Caco-2 (cell line): ENCODE results near the gene EGFL6. TPM values are rescaled to one million over a fixed set of nuclear protein-coding genes. Genes with fewer than 3 reads are reported as not detected.

Experiments used
- Bru-seq: library from RNA; stranded (reverse); fragments of 400-500 nt; gene quantifications from one replicate; lab custom pipeline; 2021; lab: Mats Ljungman, UMichigan
- BruChase-seq, 2 experiments: library from RNA; stranded (reverse); fragments of 400-500 nt; gene quantifications; one replicate each; lab custom pipeline; 2021; lab: Mats Ljungman, UMichigan
- BruUV-seq: library from RNA; stranded (reverse); fragments of 400-500 nt; replicated peaks from 2 replicates; lab custom pipeline; 2021; lab: Mats Ljungman, UMichigan
- CTCF ChIA-PET: fragments of 300-600 bp; sonication (Branson Sonifier 250); formaldehyde crosslinking; loops from one replicate; lab custom pipeline; 2022; ENCODE audit warnings: antibody characterized with exemption; lab: Charles Lee
- POLR2A ChIA-PET: fragments of 300-600 bp; sonication (Branson Sonifier 250); formaldehyde crosslinking; loops from one replicate; lab custom pipeline; 2022; ENCODE audit warnings: antibody characterized with exemption; lab: Charles Lee
- DNase-seq, 2 experiments: peaks; one replicate each; pipeline versions ENCODE4 v3.0.0 to v3.0.0-alpha.2; 2020 to 2022
- H3K27me3 ChIP-seq: replicated peaks from 2 replicates; pipeline ENCODE4 v1.6.0; 2011; ENCODE audit warnings: low read length; ENCODE audit not compliant: control insufficient read depth, insufficient read depth
- H3K36me3 ChIP-seq: 2 replicates; pipeline ENCODE4 v1.5.1; 2011; ENCODE audit warnings: low read length; ENCODE audit not compliant: control insufficient read depth, insufficient read depth
- H3K4me1 ChIP-seq: fragments of 250-450 bp; sonication (Bioruptor Pico); 2 replicates; pipeline ENCODE4 v1.5.1; 2020; ENCODE audit warnings: mild to moderate bottlenecking
- H3K4me3 ChIP-seq: 2 replicates; pipeline ENCODE4 v1.5.1; 2011; ENCODE audit warnings: low read depth, mild to moderate bottlenecking, control low read depth, low read length
- H3K9me3 ChIP-seq: fragments of 250-450 bp; sonication (Bioruptor Pico); 2 replicates; pipeline ENCODE4 v1.5.1; 2020; ENCODE audit warnings: mild to moderate bottlenecking, moderate library complexity
- H3K27ac Mint-ChIP-seq: one replicate; pipeline ENCODE4 v1.8.0; 2022; ENCODE audit warnings: mixed read lengths; ENCODE audit not compliant: unreplicated experiment
- H3K27me3 Mint-ChIP-seq: one replicate; pipeline ENCODE4 v1.8.0; 2022; ENCODE audit warnings: mixed read lengths; ENCODE audit not compliant: insufficient read depth, unreplicated experiment
- H3K36me3 Mint-ChIP-seq: one replicate; pipeline ENCODE4 v1.8.0; 2022; ENCODE audit warnings: mild to moderate bottlenecking, mixed read lengths; ENCODE audit not compliant: insufficient read depth, unreplicated experiment
- H3K4me1 Mint-ChIP-seq: one replicate; pipeline ENCODE4 v1.8.0; 2022; ENCODE audit warnings: low read depth, mixed read lengths; ENCODE audit not compliant: unreplicated experiment
- H3K4me3 Mint-ChIP-seq: one replicate; pipeline ENCODE4 v1.8.0; 2022; ENCODE audit warnings: mild to moderate bottlenecking, moderate library complexity, mixed read lengths; ENCODE audit not compliant: unreplicated experiment
- H3K9me3 Mint-ChIP-seq: one replicate; pipeline ENCODE4 v1.8.0; 2022; ENCODE audit warnings: mixed read lengths; ENCODE audit not compliant: unreplicated experiment
- CTCF ChIP-seq, 2 experiments: fragments of 200-600 bp in 1 of 2; IDR thresholded peaks; 1 replicate in 1 of 2; 2 replicates in 1 of 2; pipeline versions ENCODE4 v1.5.1 to v1.8.0; 2011 to 2022; ENCODE audit warnings: antibody characterized with exemption in 1 of 2, control low read depth in 1 of 2, inconsistent platforms in 1 of 2, low read depth in 1 of 2, low read length in 1 of 2, mild to moderate bottlenecking in 1 of 2, moderate library complexity in 1 of 2; ENCODE audit not compliant: insufficient read depth in 1 of 2, severe bottlenecking in 1 of 2, unreplicated experiment in 1 of 2
- intact Hi-C: fragments of 100-400 bp; cut with micrococcal nuclease; formaldehyde crosslinking; loops from one replicate; pipeline ENCODE4 v1.10.0; 2022; ENCODE audit not compliant: unreplicated experiment
- long read RNA-seq: library from polyadenylated mRNA; stranded (forward); transcript quantifications from one replicate; pipeline ENCODE4 v2.0.0, GENCODE V29; 2022
- total RNA-seq: library from RNA; stranded (reverse); gene quantifications from 2 replicates; pipeline ENCODE4 v1.2.3, GENCODE V29; 2022

The EGFL6 gene
- total RNA-seq (0.16 and 0.26 TPM in 2 replicates), Bru-seq, nascent RNA (percentile 8 among the genes with signal in this experiment), BruChase-seq, experiment 1, labeled RNA remaining after a 2-hour chase (percentile 6 among the genes with signal in this experiment), BruChase-seq, experiment 2, labeled RNA remaining after a 6-hour chase (percentile 9 among the genes with signal in this experiment)
- long read RNA-seq = 0 reads

GRCh38 chrX:13569479-13570260, at the start of gene EGFL6:
TSS of gene EGFL6 (plus strand) at chrX:13569601. CDS start at chrX:13569862, 261 bp downstream.
- H3K27ac Mint-ChIP-seq = no peak within 1 kb of the TSS
- Histone ChIP-seq H3K4me3 (no peak within 1 kb of the TSS), H3K4me1 (no peaks in the 10 kb centered on the region), H3K36me3 (no peaks in the 10 kb centered on the region), H3K9me3 (no peaks in the 10 kb centered on the region), H3K27me3 (no peaks in the 10 kb centered on the region)
- no peaks in the 10 kb centered on the region for H3K4me1 Mint-ChIP-seq
- H3K27me3 Mint-ChIP-seq = peaks cover 3% of the 10 kb centered on the region
- no peaks in the 10 kb centered on the region for H3K36me3 Mint-ChIP-seq
- H3K4me3 Mint-ChIP-seq = no peak within 1 kb of the TSS
- intact Hi-C loops = no loop called here
- DNase-seq = no peak
- ChIA-PET CTCF (interaction anchor here (0.6 kb wide), 1 partner anchor 143 kb away, joined by 3 read pairs; no protein-coding TSS in a partner anchor), POLR2A (no interaction called here)
- BruUV-seq = no TSS peak
- TF ChIP-seq CTCF (IDR thresholded peaks at IDR 0.05; ENCODE audit: insufficient read depth in 1 of 2, low read depth in 1 of 2, low read length in 1 of 2, severe bottlenecking in 1 of 2, unreplicated experiment in 1 of 2) = no peak
- H3K9me3 Mint-ChIP-seq = no peaks in the 10 kb centered on the region

- Mint-ChIP-seq H3K27me3 (no peaks in the 10 kb centered on the region), H3K27ac (no peak overlapping the region), H3K36me3 (no peaks in the 10 kb centered on the region), H3K4me1 (no peaks in the 10 kb centered on the region), H3K9me3 (no peaks in the 10 kb centered on the region), H3K4me3 (no peak overlapping the region)
- H3K4me1 ChIP-seq = no peaks in the 10 kb centered on the region
- BruUV-seq = no TSS peak
- no peaks in the 10 kb centered on the region for H3K27me3 ChIP-seq
- intact Hi-C loops = loop anchor here (5.0 kb wide), 1 partner anchor 127 kb away; no protein-coding TSS in a partner anchor
- no peak for TF ChIP-seq CTCF (IDR thresholded peaks at IDR 0.05; ENCODE audit: insufficient read depth in 1 of 2, low read depth in 1 of 2, low read length in 1 of 2, severe bottlenecking in 1 of 2, unreplicated experiment in 1 of 2)
- H3K36me3 ChIP-seq = no peaks in the 10 kb centered on the region
- H3K4me3 ChIP-seq = no peak overlapping the region
- CTCF ChIA-PET = no interaction called here
- DNase-seq = no peak
- POLR2A ChIA-PET = no interaction called here
- H3K9me3 ChIP-seq = no peaks in the 10 kb centered on the region
Measured at GRCh38 chrX:13520351-13520750, 49.0 kb upstream of the EGFL6 start.

- Mint-ChIP-seq H3K27me3 (no peaks in the 10 kb centered on the region), H3K27ac (no peak overlapping the region), H3K4me3 (no peak overlapping the region), H3K36me3 (no peaks in the 10 kb centered on the region), H3K9me3 (no peaks in the 10 kb centered on the region), H3K4me1 (no peaks in the 10 kb centered on the region)
- no peak for DNase-seq
- intact Hi-C loops = loop anchor here (5.0 kb wide), 1 partner anchor 126 kb away; no protein-coding TSS in a partner anchor
- Histone ChIP-seq H3K9me3 (no peaks in the 10 kb centered on the region), H3K27me3 (no peaks in the 10 kb centered on the region), H3K4me3 (no peak overlapping the region), H3K4me1 (no peaks in the 10 kb centered on the region), H3K36me3 (no peaks in the 10 kb centered on the region)
- POLR2A ChIA-PET = no interaction called here
- CTCF ChIA-PET = no interaction called here
- no peak for TF ChIP-seq CTCF (IDR thresholded peaks at IDR 0.05; ENCODE audit: insufficient read depth in 1 of 2, low read depth in 1 of 2, low read length in 1 of 2, severe bottlenecking in 1 of 2, unreplicated experiment in 1 of 2)
- no TSS peak for BruUV-seq
Measured at GRCh38 chrX:13520936-13521335, 48.5 kb upstream of the EGFL6 start.
